ENCODE data around the gene S1PR5.

S1PR5 gene

GRCh38 chr19:10514211-10515145, 2.8 kb downstream of the S1PR5 start:
- DNase-seq: peak; percentile 16 to 37

- no peak for DNase-seq
Observed at GRCh38 chr19:10513223-10513622, 4.0 kb downstream of the S1PR5 start.

- peak; percentile 37 to 57 for DNase-seq
Observed at GRCh38 chr19:10510301-10510802, 6.9 kb downstream of the S1PR5 start.

- no peak for DNase-seq
Observed at GRCh38 chr19:10508707-10509106, 8.5 kb downstream of the S1PR5 start.

GRCh38 chr19:10508036-10508435, 9.2 kb downstream of the S1PR5 start:
- DNase-seq: no peak

GRCh38 chr19:10505583-10506229, 11.5 kb downstream of the S1PR5 start:
- DNase-seq: peak; percentile 74 to 82

GRCh38 chr19:10503002-10503789, 14.1 kb downstream of the S1PR5 start, which contains the start of gene KEAP1:
Gene KEAP1, minus strand, starts transcription at chr19:10503356. Its CDS starts 3,323 bp downstream, at chr19:10500033.
- DNase-seq: peak; percentile 33 to 48

GRCh38 chr19:10502524-10503001, 14.7 kb downstream of the S1PR5 start:
- DNase-seq: peak; percentile 86 to 89

GRCh38 chr19:10501971-10502523, 15.2 kb downstream of the S1PR5 start:
- peak in 1 of 2 experiments; percentile 54 for DNase-seq

- no peak for DNase-seq
Observed at GRCh38 chr19:10500247-10500592, 17.0 kb downstream of the S1PR5 start.

- no peak for DNase-seq
Observed at GRCh38 chr19:10499550-10500246, 17.5 kb downstream of the S1PR5 start.

GRCh38 chr19:10497371-10497770, 19.9 kb downstream of the S1PR5 start:
- no peak for DNase-seq

- no peak for DNase-seq
Observed at GRCh38 chr19:10491472-10492047, 25.7 kb downstream of the S1PR5 start.

GRCh38 chr19:10486551-10486950, 30.7 kb downstream of the S1PR5 start:
- no peak for DNase-seq

GRCh38 chr19:10478903-10479384, 38.3 kb downstream of the S1PR5 start:
- peak; percentile 84 to 91 for DNase-seq

- no peak for DNase-seq
Observed at GRCh38 chr19:10478476-10478875, 38.8 kb downstream of the S1PR5 start.

- no peak for DNase-seq
Observed at GRCh38 chr19:10474962-10475451, 42.2 kb downstream of the S1PR5 start.

GRCh38 chr19:10473192-10473591, 44.1 kb downstream of the S1PR5 start:
- DNase-seq: no peak

GRCh38 chr19:10471909-10472308, 45.3 kb downstream of the S1PR5 start:
- no peak for DNase-seq

- no peak for DNase-seq
Observed at GRCh38 chr19:10468133-10468532, 49.1 kb downstream of the S1PR5 start.

- DNase-seq: no peak
Observed at GRCh38 chr19:10467104-10467706, 50.0 kb downstream of the S1PR5 start.
